ENCODE data around the gene KRTAP10-3. TPM values are rescaled to one million over a fixed set of nuclear protein-coding genes. Genes with fewer than 3 reads are reported as not detected.

Gene KRTAP10-3
- polyA plus RNA-seq, 1 donor (not counting 4 experiments of a cell fraction or from before 2014, with no cell fraction given) = not detected

GRCh38 chr21:44557491-44558328 is 885 bp downstream of the KRTAP10-3 start:
- Histone ChIP-seq H3K9me1 (ENCODE audit: control insufficient read depth, extremely low read depth, insufficient read depth, low read length) (no peaks in the 10 kb centered on the region), H2AFZ (ENCODE audit: control insufficient read depth, low read length) (no peak overlapping the region), H3K9me3 (ENCODE audit: control insufficient read depth, low read depth, low read length) (no peaks in the 10 kb centered on the region), H3K36me3 (ENCODE audit: control insufficient read depth in 2 of 2, extremely low read depth in 1 of 2, insufficient read depth in 2 of 2, low read length in 2 of 2) (no peaks in the 10 kb centered on the region), H3K4me2 (ENCODE audit: control insufficient read depth, extremely low read depth, insufficient read depth, low read depth, low read length) (no peak overlapping the region), H3K4me1 (ENCODE audit: control insufficient read depth, extremely low read depth, insufficient read depth, low read length) (no peaks in the 10 kb centered on the region), H3K4me3 (ENCODE audit: control insufficient read depth in 2 of 3, extremely low read depth in 1 of 3, insufficient read depth in 2 of 3, low read depth in 1 of 3, low read length in 3 of 3) (no peak overlapping the region), H4K20me1 (ENCODE audit: control insufficient read depth, extremely low read depth, insufficient read depth, low read length) (no peaks in the 10 kb centered on the region), H3K79me2 (ENCODE audit: control insufficient read depth, insufficient read depth, low read length) (no peaks in the 10 kb centered on the region), H3K27ac (ENCODE audit: control insufficient read depth, insufficient read depth, low read length) (no peak overlapping the region), H3K9ac (ENCODE audit: control insufficient read depth, extremely low read depth, insufficient read depth, low read length) (no peak overlapping the region), H3K27me3 (ENCODE audit: control insufficient read depth, extremely low read depth, insufficient read depth, low read length) (peaks cover 5% of the 10 kb centered on the region)
- DNase-seq (ENCODE audit: low read depth, low spot score) (no peak), FAIRE-seq (no peak)
- dilution Hi-C loops (cut with MboI; ENCODE audit: extremely low pct_ligation_motif_present, low sequenced_read_pairs) = no loop called here
- TF ChIP-seq EZH2 (IDR thresholded peaks at IDR 0.05; ENCODE audit: low read length) (no peak), CTCF (optimal IDR thresholded peaks at IDR 0.05 in 1 of 3, IDR thresholded peaks at IDR 0.05 in 1 of 3, conservative IDR thresholded peaks at IDR 0.05 in 1 of 3; ENCODE audit: extremely low read depth in 1 of 3, insufficient read depth in 2 of 3, low read length in 3 of 3) (no peak)

- peaks cover 7% of the 10 kb centered on the region for H3K27me3 ChIP-seq (ENCODE audit: control insufficient read depth, extremely low read depth, insufficient read depth, low read length)
- H3K36me3 ChIP-seq (ENCODE audit: control insufficient read depth in 2 of 2, extremely low read depth in 1 of 2, insufficient read depth in 2 of 2, low read length in 2 of 2) = no peaks in the 10 kb centered on the region
- no peaks in the 10 kb centered on the region for H3K79me2 ChIP-seq (ENCODE audit: control insufficient read depth, insufficient read depth, low read length)
- no peak for FAIRE-seq
- H4K20me1 ChIP-seq (ENCODE audit: control insufficient read depth, extremely low read depth, insufficient read depth, low read length) = no peaks in the 10 kb centered on the region
- no peak overlapping the region for H3K4me2 ChIP-seq (ENCODE audit: control insufficient read depth, extremely low read depth, insufficient read depth, low read depth, low read length)
- no peak for DNase-seq (ENCODE audit: low read depth, low spot score)
- dilution Hi-C loops (cut with MboI; ENCODE audit: extremely low pct_ligation_motif_present, low sequenced_read_pairs) = no loop called here
- H3K4me1 ChIP-seq (ENCODE audit: control insufficient read depth, extremely low read depth, insufficient read depth, low read length) = no peaks in the 10 kb centered on the region
- TF ChIP-seq CTCF (optimal IDR thresholded peaks at IDR 0.05 in 1 of 3, IDR thresholded peaks at IDR 0.05 in 1 of 3, conservative IDR thresholded peaks at IDR 0.05 in 1 of 3; ENCODE audit: extremely low read depth in 1 of 3, insufficient read depth in 2 of 3, low read length in 3 of 3) = no peak
- TF ChIP-seq EZH2 (IDR thresholded peaks at IDR 0.05; ENCODE audit: low read length) = no peak
- H3K9me3 ChIP-seq (ENCODE audit: control insufficient read depth, low read depth, low read length) = no peaks in the 10 kb centered on the region
- H3K4me3 ChIP-seq (ENCODE audit: control insufficient read depth in 2 of 3, extremely low read depth in 1 of 3, insufficient read depth in 2 of 3, low read depth in 1 of 3, low read length in 3 of 3) = no peak overlapping the region
- H3K9me1 ChIP-seq (ENCODE audit: control insufficient read depth, extremely low read depth, insufficient read depth, low read length) = no peaks in the 10 kb centered on the region
- no peak overlapping the region for H3K9ac ChIP-seq (ENCODE audit: control insufficient read depth, extremely low read depth, insufficient read depth, low read length)
- H2AFZ ChIP-seq (ENCODE audit: control insufficient read depth, low read length) = no peak overlapping the region
- H3K27ac ChIP-seq (ENCODE audit: control insufficient read depth, insufficient read depth, low read length) = no peak overlapping the region
These were observed 1.7 kb downstream of the KRTAP10-3 start for GRCh38 chr21:44556879-44557278.

Measured in keratinocyte (primary cell).